PC-3 (cell line): ENCODE measurements around the gene POLRMT.

ENCODE experiments used
- EZH2 ChIP-seq: fragments of 300-600 bp; sonication (generic); IDR thresholded peaks from one replicate; pipeline ENCODE4 v1.6.1; 2017; ENCODE audit warnings: antibody characterized with exemption, mild to moderate bottlenecking, low read length; ENCODE audit not compliant: unreplicated experiment
- TF ChIP-seq, protein P1 (sequence below): fragments of 300-600 bp; sonication (generic); conservative IDR thresholded peaks from 2 replicates; pipeline ENCODE4 v1.5.1; 2017; ENCODE audit warnings: antibody characterized with exemption, low read depth, mild to moderate bottlenecking, low read length

DNA sequence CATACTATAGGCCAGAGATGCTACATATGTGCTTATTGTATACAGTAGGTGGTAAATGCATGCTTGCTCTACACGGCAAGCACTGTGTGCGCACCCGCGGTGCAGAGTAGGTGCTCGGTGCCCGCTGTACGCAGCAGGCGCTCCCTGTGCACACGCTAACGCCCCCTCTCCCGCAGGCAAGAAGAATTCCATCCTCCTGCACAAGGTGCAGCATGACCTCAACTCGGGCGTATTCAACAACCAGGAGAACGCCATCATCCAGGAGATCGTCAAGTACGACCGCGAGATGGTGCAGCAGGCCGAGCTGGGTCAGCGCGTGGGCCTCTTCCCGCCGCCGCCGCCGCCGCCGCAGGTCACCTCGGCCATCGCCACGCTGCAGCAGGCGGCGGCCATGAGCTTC is 17.7 kb downstream of the POLRMT start:
- TF ChIP-seq, protein P1, sequence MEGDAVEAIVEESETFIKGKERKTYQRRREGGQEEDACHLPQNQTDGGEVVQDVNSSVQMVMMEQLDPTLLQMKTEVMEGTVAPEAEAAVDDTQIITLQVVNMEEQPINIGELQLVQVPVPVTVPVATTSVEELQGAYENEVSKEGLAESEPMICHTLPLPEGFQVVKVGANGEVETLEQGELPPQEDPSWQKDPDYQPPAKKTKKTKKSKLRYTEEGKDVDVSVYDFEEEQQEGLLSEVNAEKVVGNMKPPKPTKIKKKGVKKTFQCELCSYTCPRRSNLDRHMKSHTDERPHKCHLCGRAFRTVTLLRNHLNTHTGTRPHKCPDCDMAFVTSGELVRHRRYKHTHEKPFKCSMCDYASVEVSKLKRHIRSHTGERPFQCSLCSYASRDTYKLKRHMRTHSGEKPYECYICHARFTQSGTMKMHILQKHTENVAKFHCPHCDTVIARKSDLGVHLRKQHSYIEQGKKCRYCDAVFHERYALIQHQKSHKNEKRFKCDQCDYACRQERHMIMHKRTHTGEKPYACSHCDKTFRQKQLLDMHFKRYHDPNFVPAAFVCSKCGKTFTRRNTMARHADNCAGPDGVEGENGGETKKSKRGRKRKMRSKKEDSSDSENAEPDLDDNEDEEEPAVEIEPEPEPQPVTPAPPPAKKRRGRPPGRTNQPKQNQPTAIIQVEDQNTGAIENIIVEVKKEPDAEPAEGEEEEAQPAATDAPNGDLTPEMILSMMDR: no peak
- TF ChIP-seq EZH2: no peak
